CD14-positive monocyte (primary cell): ENCODE measurements around the gene NEDD4L. TPM values are rescaled to one million over a fixed set of nuclear protein-coding genes. Genes with fewer than 3 reads are reported as not detected.

Experiments
- DNase-seq, 3 donors: peaks; one replicate each; pipeline ENCODE4 v3.0.0-alpha.2; 2011 to 2022
- H2AFZ ChIP-seq: 2 replicates; pipeline ENCODE4 v1.6.0; 2012; ENCODE audit warnings: mild to moderate bottlenecking, low read depth, low read length, inconsistent platforms; ENCODE audit not compliant: insufficient read depth, poor library complexity, severe bottlenecking
- H3K27ac ChIP-seq, 2 donors: 1 replicate in 1 of 2; 2 replicates in 1 of 2; pipeline ENCODE4 v1.5.1; 2012 to 2013; ENCODE audit warnings: low read length in 2 of 2, control low read depth in 1 of 2, inconsistent platforms in 1 of 2, low read depth in 1 of 2, mild to moderate bottlenecking in 1 of 2
- H3K27me3 ChIP-seq, 2 donors: one replicate each; pipeline versions ENCODE4 v1.6.0 to v1.6.1; 2011 to 2013; ENCODE audit warnings: low read length in 2 of 2; ENCODE audit not compliant: control insufficient read depth in 2 of 2, insufficient read depth in 2 of 2
- H3K36me3 ChIP-seq, 2 donors: replicated peaks in 1 of 2; 1 replicate in 1 of 2; 2 replicates in 1 of 2; pipeline versions ENCODE4 v1.5.1 to v1.6.1; 2012 to 2013; ENCODE audit warnings: low read length in 2 of 2, control low read depth in 1 of 2, inconsistent platforms in 1 of 2, mild to moderate bottlenecking in 1 of 2; ENCODE audit not compliant: insufficient read depth in 2 of 2, control insufficient read depth in 1 of 2
- H3K4me1 ChIP-seq, 2 donors: 1 replicate in 1 of 2; 2 replicates in 1 of 2; pipeline versions ENCODE4 v1.5.1 to v1.6.1; 2012 to 2013; ENCODE audit warnings: low read length in 2 of 2, control low read depth in 1 of 2, inconsistent platforms in 1 of 2, mild to moderate bottlenecking in 1 of 2, moderate library complexity in 1 of 2; ENCODE audit not compliant: insufficient read depth in 2 of 2, control insufficient read depth in 1 of 2
- H3K4me2 ChIP-seq: replicated peaks from 2 replicates; pipeline ENCODE3; 2012; ENCODE audit warnings: low read length, moderate library complexity, mild to moderate bottlenecking; ENCODE audit not compliant: poor library complexity, severe bottlenecking; ENCODE audit errors: extremely low read depth
- H3K4me3 ChIP-seq, 3 experiments: fragments of 200-600 bp in 1 of 3; sonication (generic) in 1 of 3; replicated peaks in 1 of 3; 1 replicate in 2 of 3; 2 replicates in 1 of 3; pipeline ENCODE4 v1.5.1; 2011 to 2013; ENCODE audit warnings: low read length in 3 of 3, mild to moderate bottlenecking in 3 of 3, control low read depth in 2 of 3, low read depth in 2 of 3, inconsistent platforms in 1 of 3, moderate library complexity in 1 of 3
- H3K79me2 ChIP-seq: 2 replicates; pipeline ENCODE4 v1.6.0; 2012; ENCODE audit warnings: mild to moderate bottlenecking, control low read depth, inconsistent platforms, low read length, moderate library complexity; ENCODE audit not compliant: insufficient read depth
- H3K9ac ChIP-seq: 2 replicates; pipeline ENCODE4 v1.6.0; 2017; ENCODE audit warnings: low read length, mild to moderate bottlenecking; ENCODE audit not compliant: insufficient read depth, poor library complexity, severe bottlenecking
- H3K9me3 ChIP-seq, 2 donors: replicated peaks in 1 of 2; 1 replicate in 1 of 2; 2 replicates in 1 of 2; pipeline versions ENCODE4 v1.5.1 to v1.6.1; 2012 to 2013; ENCODE audit warnings: low read length in 2 of 2, control low read depth in 1 of 2; ENCODE audit not compliant: control insufficient read depth in 1 of 2, insufficient read depth in 1 of 2
- H4K20me1 ChIP-seq: 2 replicates; pipeline ENCODE4 v1.6.0; 2012; ENCODE audit warnings: mild to moderate bottlenecking, low read length, control low read depth, moderate library complexity; ENCODE audit not compliant: insufficient read depth
- H3K27ac Mint-ChIP-seq, 7 donors: one replicate each; pipeline ENCODE4 v1.8.0; 2020; ENCODE audit warnings: mild to moderate bottlenecking in 7 of 7, mixed read lengths in 7 of 7, moderate library complexity in 6 of 7, inconsistent platforms in 2 of 7
- H3K27me3 Mint-ChIP-seq, 3 donors: one replicate each; pipeline ENCODE4 v1.8.0; 2021 to 2022; ENCODE audit warnings: low read depth in 3 of 3, mild to moderate bottlenecking in 3 of 3, mixed read lengths in 3 of 3, moderate library complexity in 3 of 3, inconsistent platforms in 1 of 3
- H3K36me3 Mint-ChIP-seq, 2 donors: one replicate each; pipeline ENCODE4 v1.8.0; 2020; ENCODE audit warnings: mixed read lengths in 2 of 2, inconsistent platforms in 1 of 2, mild to moderate bottlenecking in 1 of 2
- H3K4me1 Mint-ChIP-seq: one replicate; pipeline ENCODE4 v1.8.0; 2020; ENCODE audit warnings: mild to moderate bottlenecking, mixed read lengths
- H3K4me3 Mint-ChIP-seq, 2 donors: one replicate each; pipeline ENCODE4 v1.8.0; 2020; ENCODE audit warnings: mild to moderate bottlenecking in 2 of 2, mixed read lengths in 2 of 2, moderate library complexity in 1 of 2
- H3K9me3 Mint-ChIP-seq, 7 donors: one replicate each; pipeline ENCODE4 v1.8.0; 2020 to 2022; ENCODE audit warnings: mixed read lengths in 7 of 7, mild to moderate bottlenecking in 6 of 7, moderate library complexity in 6 of 7, inconsistent platforms in 2 of 7
- CTCF ChIP-seq: fragments of 200-600 bp; IDR thresholded peaks from one replicate; pipeline ENCODE4 v1.8.0; 2022; ENCODE audit warnings: antibody characterized with exemption, mild to moderate bottlenecking
- WGBS: methylation state at CpG from one replicate; pipeline ENCODE4 v1.1.5; 2013; ENCODE audit warnings: missing lambda C conversion rate; ENCODE audit not compliant: insufficient coverage; 5-methylcytosine and 5-hydroxymethylcytosine counted together
- intact Hi-C, 2 donors: fragments of 100-400 bp; cut with micrococcal nuclease; formaldehyde crosslinking; loops; one replicate each; pipeline versions ENCODE4 v1.15.0 to v1.15.1; 2023
- polyA plus RNA-seq, 3 donors: library from polyadenylated mRNA; depleted of rRNA in 1 of 3; unstranded in 2 of 3; stranded (reverse) in 1 of 3; fragments of 300-500 nt in 2 of 3; fragments of >200 nt in 1 of 3; fragmentation: Illumina TruSeq in 2 of 3; gene quantifications; 1 replicate in 2 of 3; 2 replicates in 1 of 3; pipeline ENCODE4 v1.2.3, GENCODE V29; 2012 to 2021

The NEDD4L gene
- polyA plus RNA-seq, 3 donors, result 2.5 to 5.2 (median 4.5) TPM

GRCh38 chr18:58443671-58444070, 399.6 kb downstream of the NEDD4L start:
- H3K27ac Mint-ChIP-seq, result no peak overlapping the region
- DNase-seq, result no peak
- Histone ChIP-seq H3K9me3 (no peaks in the 10 kb centered on the region), H3K4me1 (peaks cover 0 to 5% of the 10 kb centered on the region in 2 donors), H3K27ac (no peak overlapping the region), H3K79me2 (no peaks in the 10 kb centered on the region), H3K4me3 (no peak overlapping the region), H3K4me2 (no peak overlapping the region), H4K20me1 (no peaks in the 10 kb centered on the region), H3K9ac (no peak overlapping the region), H2AFZ (no peak overlapping the region), H3K36me3 (no peaks in the 10 kb centered on the region), H3K27me3 (no peaks in the 10 kb centered on the region)
- WGBS, result 98% methylated on average over 3 of the region's 6 CpGs
- TF ChIP-seq CTCF, result no peak
- H3K4me1 Mint-ChIP-seq, result peaks cover 6% of the 10 kb centered on the region
- H3K9me3 Mint-ChIP-seq, result peaks cover 0 to 2% (median 0%) of the 10 kb centered on the region in 7 donors
- no peaks in the 10 kb centered on the region for H3K36me3 Mint-ChIP-seq
- peaks cover 1 to 6% (median 5%) of the 10 kb centered on the region in 3 donors for H3K27me3 Mint-ChIP-seq
- intact Hi-C loops, result no loop called here
- H3K4me3 Mint-ChIP-seq, result no peak overlapping the region

GRCh38 chr18:58446391-58447060, 402.5 kb downstream of the NEDD4L start:
- TF ChIP-seq CTCF, result no peak
- H2AFZ ChIP-seq, result no peak overlapping the region

More at GRCh38 chr18:58446391-58447060, 402.5 kb downstream of the NEDD4L start:
- Mint-ChIP-seq H3K36me3 (no peaks in the 10 kb centered on the region), H3K9me3 (no peaks in the 10 kb centered on the region), H3K4me1 (no peaks in the 10 kb centered on the region), H3K4me3 (no peak overlapping the region), H3K27me3 (peaks cover 0 to 5% (median 3%) of the 10 kb centered on the region in 3 donors), H3K27ac (no peak overlapping the region)
- H3K36me3 ChIP-seq, result no peaks in the 10 kb centered on the region
- H3K4me3 ChIP-seq, result no peak overlapping the region
- no peaks in the 10 kb centered on the region for H3K4me1 ChIP-seq
- no peak overlapping the region for H3K27ac ChIP-seq
- H3K9me3 ChIP-seq, result no peaks in the 10 kb centered on the region
- no peaks in the 10 kb centered on the region for H3K79me2 ChIP-seq
- no peak overlapping the region for H3K9ac ChIP-seq
- no peak for DNase-seq
- H3K4me2 ChIP-seq, result no peak overlapping the region
- WGBS, result 92% methylated on average over 10 of the region's 11 CpGs
- H3K27me3 ChIP-seq, result no peaks in the 10 kb centered on the region
- intact Hi-C loops, result no loop called here
- H4K20me1 ChIP-seq, result no peaks in the 10 kb centered on the region
